H9 (cell line): ENCODE measurements around the gene INTS7. TPM values are rescaled to one million over a fixed set of nuclear protein-coding genes. Genes with fewer than 3 reads are reported as not detected.
"Not testable (repeated sequence)": the region's sequence is repeated elsewhere in the genome, so short reads cannot be mapped to it uniquely, and the experiment has no call there.

ENCODE experiments used
- DNase-seq: peaks from one replicate; pipeline ENCODE4 v3.0.0-alpha.2; 2017
- H2AFZ ChIP-seq: one replicate; pipeline ENCODE4 v1.6.1; 2013; ENCODE audit warnings: mild to moderate bottlenecking, low read length, control low read depth, moderate library complexity
- H2AK5ac ChIP-seq: 2 replicates; pipeline ENCODE4 v1.6.1; 2013; ENCODE audit warnings: low read length, control low read depth, mixed read lengths; ENCODE audit not compliant: insufficient read length
- H2BK120ac ChIP-seq: one replicate; pipeline ENCODE4 v1.6.1; 2013; ENCODE audit warnings: low read depth, mild to moderate bottlenecking, low read length, control low read depth, inconsistent platforms; ENCODE audit not compliant: poor library complexity, severe bottlenecking
- H2BK12ac ChIP-seq: 2 replicates; pipeline ENCODE4 v1.6.1; 2013; ENCODE audit warnings: low read length, control low read depth, mixed read lengths, low read depth; ENCODE audit not compliant: insufficient read length
- H2BK15ac ChIP-seq: 2 replicates; pipeline ENCODE4 v1.6.1; 2013; ENCODE audit warnings: low read depth, low read length, control low read depth
- H2BK20ac ChIP-seq: one replicate; pipeline ENCODE4 v1.6.1; 2013; ENCODE audit warnings: low read depth, mild to moderate bottlenecking, low read length, control low read depth, inconsistent platforms; ENCODE audit not compliant: poor library complexity, severe bottlenecking
- H2BK5ac ChIP-seq: 2 replicates; pipeline ENCODE4 v1.6.1; 2013; ENCODE audit warnings: low read length, control low read depth, mixed read lengths; ENCODE audit not compliant: insufficient read length
- H3K14ac ChIP-seq: 2 replicates; pipeline ENCODE4 v1.6.1; 2013; ENCODE audit warnings: low read length, control low read depth; ENCODE audit not compliant: insufficient read depth
- H3K18ac ChIP-seq: 2 replicates; pipeline ENCODE4 v1.6.1; 2013; ENCODE audit warnings: low read depth, mild to moderate bottlenecking, mixed read lengths, low read length, control low read depth; ENCODE audit not compliant: insufficient read length
- H3K23ac ChIP-seq: 2 replicates; pipeline ENCODE4 v1.6.1; 2013; ENCODE audit warnings: low read length, control low read depth, mixed read lengths, low read depth; ENCODE audit not compliant: insufficient read length
- H3K23me2 ChIP-seq: 2 replicates; pipeline ENCODE4 v1.6.1; 2013; ENCODE audit warnings: low read depth, mild to moderate bottlenecking, mixed read lengths, low read length, control low read depth; ENCODE audit not compliant: insufficient read length, poor library complexity, severe bottlenecking
- H3K27ac ChIP-seq: 2 replicates; pipeline ENCODE4 v1.5.1; 2013; ENCODE audit warnings: low read length, control low read depth, mixed read lengths, low read depth; ENCODE audit not compliant: insufficient read length
- H3K27me3 ChIP-seq: 2 replicates; pipeline ENCODE4 v1.6.1; 2013; ENCODE audit warnings: low read length, control low read depth, inconsistent platforms; ENCODE audit not compliant: insufficient read depth
- H3K4ac ChIP-seq: 2 replicates; pipeline ENCODE4 v1.6.1; 2013; ENCODE audit warnings: low read depth, mild to moderate bottlenecking, control low read depth, inconsistent platforms, low read length, moderate library complexity
- H3K4me1 ChIP-seq: 2 replicates; pipeline ENCODE4 v1.6.1; 2013; ENCODE audit warnings: low read length, control low read depth, inconsistent platforms; ENCODE audit not compliant: insufficient read depth
- H3K4me2 ChIP-seq: 2 replicates; pipeline ENCODE4 v1.6.1; 2013; ENCODE audit warnings: low read length, control low read depth, mixed read lengths; ENCODE audit not compliant: insufficient read length, insufficient read depth
- H3K56ac ChIP-seq: 2 replicates; pipeline ENCODE4 v1.6.1; 2013; ENCODE audit warnings: low read depth, mild to moderate bottlenecking, mixed read lengths, low read length, control low read depth; ENCODE audit not compliant: insufficient read length
- H3K79me1 ChIP-seq: 2 replicates; pipeline ENCODE4 v1.6.1; 2013; ENCODE audit warnings: low read depth, mild to moderate bottlenecking, moderate library complexity, low read length, control low read depth, inconsistent platforms; ENCODE audit not compliant: insufficient read depth, poor library complexity, severe bottlenecking
- H3K79me2 ChIP-seq: 2 replicates; pipeline ENCODE4 v1.6.1; 2013; ENCODE audit warnings: low read length, control low read depth, inconsistent platforms; ENCODE audit not compliant: insufficient read depth
- H3K9ac ChIP-seq: 2 replicates; pipeline ENCODE4 v1.6.1; 2013; ENCODE audit warnings: low read length, control low read depth, mixed read lengths; ENCODE audit not compliant: insufficient read length; ENCODE audit errors: extremely low read depth
- H3K9me3 ChIP-seq: one replicate; pipeline ENCODE4 v1.6.1; 2013; ENCODE audit warnings: low read depth, low read length, inconsistent platforms; ENCODE audit not compliant: control insufficient read depth
- H3T11ph ChIP-seq: one replicate; pipeline ENCODE4 v1.6.1; 2013; ENCODE audit warnings: mild to moderate bottlenecking, low read length, control low read depth, inconsistent platforms
- H4K20me1 ChIP-seq: one replicate; pipeline ENCODE4 v1.6.1; 2013; ENCODE audit not compliant: control insufficient read depth, insufficient read length, insufficient read depth
- H4K5ac ChIP-seq: 2 replicates; pipeline ENCODE4 v1.6.1; 2013; ENCODE audit warnings: low read depth, mild to moderate bottlenecking, mixed read lengths, low read length, control low read depth; ENCODE audit not compliant: insufficient read length
- H4K8ac ChIP-seq: replicated peaks from 2 replicates; pipeline ENCODE4 v1.6.1; 2013; ENCODE audit warnings: low read length, control low read depth, mixed read lengths, low read depth; ENCODE audit not compliant: insufficient read length
- H4K91ac ChIP-seq: 2 replicates; pipeline ENCODE4 v1.6.1; 2013; ENCODE audit warnings: low read depth, mild to moderate bottlenecking, moderate library complexity, mixed read lengths, low read length, control low read depth; ENCODE audit not compliant: insufficient read length
- H3K27ac Mint-ChIP-seq, 3 experiments: 2 replicates in 2 of 3; 3 replicates in 1 of 3; pipeline ENCODE4 v1.8.0; 2020 to 2021; ENCODE audit warnings: mixed read lengths in 3 of 3, mild to moderate bottlenecking in 1 of 3, moderate library complexity in 1 of 3
- H3K27me3 Mint-ChIP-seq: 2 replicates; pipeline ENCODE4 v1.8.0; 2021; ENCODE audit warnings: low read depth, mild to moderate bottlenecking, moderate library complexity, mixed read lengths
- H3K36me3 Mint-ChIP-seq, 3 experiments: 2 replicates in 2 of 3; 3 replicates in 1 of 3; pipeline ENCODE4 v1.8.0; 2020 to 2021; ENCODE audit warnings: low read depth in 3 of 3, mixed read lengths in 3 of 3; ENCODE audit not compliant: insufficient read depth in 1 of 3
- H3K4me1 Mint-ChIP-seq, 2 experiments: 2 replicates each; pipeline ENCODE4 v1.8.0; 2020; ENCODE audit warnings: mixed read lengths in 2 of 2
- H3K4me3 Mint-ChIP-seq, 2 experiments: 2 replicates in 1 of 2; 3 replicates in 1 of 2; pipeline ENCODE4 v1.8.0; 2020 to 2021; ENCODE audit warnings: mild to moderate bottlenecking in 2 of 2, mixed read lengths in 2 of 2, moderate library complexity in 1 of 2
- H3K9me3 Mint-ChIP-seq, 2 experiments: 2 replicates in 1 of 2; 3 replicates in 1 of 2; pipeline ENCODE4 v1.8.0; 2020; ENCODE audit warnings: mild to moderate bottlenecking in 2 of 2, mixed read lengths in 2 of 2, moderate library complexity in 1 of 2
- WGBS: extraction: QIAGEN DNeasy Blood & Tissue Kit; methylation state at CpG from one replicate; pipeline ENCODE4 v1.1.7; 2013; ENCODE audit warnings: missing lambda C conversion rate, low lambda C conversion rate, mixed read lengths; ENCODE audit not compliant: insufficient read length; ENCODE audit errors: extremely low coverage; 5-methylcytosine and 5-hydroxymethylcytosine counted together
- total RNA-seq: library from RNA; stranded (reverse); gene quantifications from 2 replicates; pipeline ENCODE4 v1.2.1, GENCODE V29; 2021
- TF ChIP-seq, protein P1 (sequence below): fragments of 200-600 bp; sonication (generic); conservative IDR thresholded peaks from 3 replicates; pipeline ENCODE4 v1.8.0; 2021; ENCODE audit warnings: antibody characterized with exemption, mild to moderate bottlenecking

INTS7 gene
- total RNA-seq, 1 experiment from 2014 or later: 32.3 TPM

DNA sequence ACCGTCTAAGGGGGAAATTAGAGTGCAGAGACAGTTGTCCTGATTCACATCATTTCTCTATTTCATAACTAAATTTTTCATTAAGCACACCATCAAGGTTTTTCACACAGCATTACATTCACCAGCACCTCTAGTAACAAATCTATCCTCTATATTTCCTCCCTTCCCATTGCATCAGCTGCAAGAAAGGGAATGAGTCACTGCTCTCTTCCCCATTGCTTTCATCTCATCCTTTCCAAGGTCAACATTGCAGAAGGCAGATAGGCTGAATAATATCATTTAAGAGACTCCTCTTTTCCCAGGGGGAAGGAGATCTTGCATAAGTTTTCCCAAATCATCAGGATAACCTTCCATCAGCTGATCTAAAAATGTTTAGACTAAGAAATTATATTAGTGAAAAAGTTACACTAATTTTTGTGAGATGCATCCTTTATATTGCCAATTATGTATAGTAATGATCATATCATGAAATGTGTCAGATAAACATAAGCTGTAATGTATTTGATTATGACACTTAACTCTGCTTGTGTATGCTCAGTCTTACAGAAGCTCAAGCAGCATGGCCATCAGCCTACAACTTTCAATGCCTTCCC, 4.3 kb downstream of the INTS7 start:
- H3K4me1 Mint-ChIP-seq: peaks cover 28 to 30% of the 10 kb centered on the region in 2 experiments
- Histone ChIP-seq H3K9ac (no peak overlapping the region), H3K79me1 (no peaks in the 10 kb centered on the region), H3K79me2 (peaks cover 11% of the 10 kb centered on the region), H2BK15ac (no peak overlapping the region), H3K27me3 (no peaks in the 10 kb centered on the region), H3K14ac (no peak overlapping the region), H3K4ac (no peak overlapping the region), H4K8ac (no peak overlapping the region), H3K56ac (no peak overlapping the region), H3K18ac (no peak overlapping the region), H4K5ac (no peak overlapping the region), H3K4me2 (no peak overlapping the region), H3K9me3 (no peaks in the 10 kb centered on the region), H3K23ac (no peak overlapping the region), H3K23me2 (peaks cover 5% of the 10 kb centered on the region), H3T11ph (no peak overlapping the region), H3K4me1 (peaks cover 3% of the 10 kb centered on the region; the same call in 1 of the 2 replicates), H2BK5ac (no peak overlapping the region), H4K91ac (no peak overlapping the region), H2AFZ (no peak overlapping the region), H2BK20ac (no peak overlapping the region), H3K27ac (no peak overlapping the region), H2BK12ac (no peak overlapping the region), H2BK120ac (no peak overlapping the region), H2AK5ac (no peak overlapping the region), H4K20me1 (no peaks in the 10 kb centered on the region)
- H3K9me3 Mint-ChIP-seq: peaks cover 0 to 3% of the 10 kb centered on the region in 2 experiments; a peak in 2 of 5 replicates
- TF ChIP-seq, protein P1, sequence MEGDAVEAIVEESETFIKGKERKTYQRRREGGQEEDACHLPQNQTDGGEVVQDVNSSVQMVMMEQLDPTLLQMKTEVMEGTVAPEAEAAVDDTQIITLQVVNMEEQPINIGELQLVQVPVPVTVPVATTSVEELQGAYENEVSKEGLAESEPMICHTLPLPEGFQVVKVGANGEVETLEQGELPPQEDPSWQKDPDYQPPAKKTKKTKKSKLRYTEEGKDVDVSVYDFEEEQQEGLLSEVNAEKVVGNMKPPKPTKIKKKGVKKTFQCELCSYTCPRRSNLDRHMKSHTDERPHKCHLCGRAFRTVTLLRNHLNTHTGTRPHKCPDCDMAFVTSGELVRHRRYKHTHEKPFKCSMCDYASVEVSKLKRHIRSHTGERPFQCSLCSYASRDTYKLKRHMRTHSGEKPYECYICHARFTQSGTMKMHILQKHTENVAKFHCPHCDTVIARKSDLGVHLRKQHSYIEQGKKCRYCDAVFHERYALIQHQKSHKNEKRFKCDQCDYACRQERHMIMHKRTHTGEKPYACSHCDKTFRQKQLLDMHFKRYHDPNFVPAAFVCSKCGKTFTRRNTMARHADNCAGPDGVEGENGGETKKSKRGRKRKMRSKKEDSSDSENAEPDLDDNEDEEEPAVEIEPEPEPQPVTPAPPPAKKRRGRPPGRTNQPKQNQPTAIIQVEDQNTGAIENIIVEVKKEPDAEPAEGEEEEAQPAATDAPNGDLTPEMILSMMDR: no peak
- WGBS: no CpG with 5 or more reads among the region's 1 CpG
- H3K4me3 Mint-ChIP-seq: no peak overlapping the region
- peak overlapping the region in 2 of 3 experiments; percentile 4 to 26; a peak in 4 of 7 replicates for H3K27ac Mint-ChIP-seq
- DNase-seq: no peak
- H3K27me3 Mint-ChIP-seq: no peaks in the 10 kb centered on the region
- H3K36me3 Mint-ChIP-seq: peaks cover 6 to 17% (median 12%) of the 10 kb centered on the region in 3 experiments

DNA sequence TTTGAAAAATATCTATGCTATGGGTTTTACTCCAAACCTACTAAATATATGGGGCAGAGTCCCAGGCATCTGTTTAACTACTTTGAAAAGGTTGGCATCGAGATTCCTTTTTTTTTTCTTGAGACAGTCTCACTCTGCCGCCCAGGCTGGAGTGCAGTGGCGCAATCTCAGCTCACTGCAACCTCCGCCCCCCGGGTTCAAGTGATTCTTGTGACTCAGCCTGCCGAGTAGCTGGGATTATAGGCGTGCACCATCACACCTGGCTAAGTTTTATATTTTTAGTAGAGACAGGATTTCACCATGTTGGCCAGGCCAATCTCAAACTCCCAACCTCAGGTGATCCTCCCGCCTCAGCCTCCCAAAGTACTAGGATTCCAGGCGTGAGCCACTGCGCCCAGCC, 7.6 kb downstream of the INTS7 start:
- H3K23me2 ChIP-seq, H4K8ac ChIP-seq, H3K4me2 ChIP-seq, H3K4ac ChIP-seq, H3K79me2 ChIP-seq, H2AK5ac ChIP-seq, H2BK15ac ChIP-seq, H4K20me1 ChIP-seq, H3K79me1 ChIP-seq, H3K27me3 Mint-ChIP-seq, H3K18ac ChIP-seq, H3K27me3 ChIP-seq, H3K23ac ChIP-seq, H2BK12ac ChIP-seq, H2BK5ac ChIP-seq, H3K27ac ChIP-seq, H3K4me1 ChIP-seq, H3K14ac ChIP-seq, H3K56ac ChIP-seq, H3K27ac Mint-ChIP-seq, H2BK120ac ChIP-seq, H2BK20ac ChIP-seq, DNase-seq, H3K9me3 ChIP-seq, H2AFZ ChIP-seq, H3T11ph ChIP-seq, H3K9ac ChIP-seq, H4K91ac ChIP-seq, H3K4me3 Mint-ChIP-seq, H4K5ac ChIP-seq: not testable (repeated sequence)
- WGBS: no CpG with 5 or more reads among the region's 10 CpGs
- H3K9me3 Mint-ChIP-seq: peaks cover 11 to 12% of the 10 kb centered on the region in 2 experiments
- H3K4me1 Mint-ChIP-seq: peaks cover 25% of the 10 kb centered on the region in 2 experiments
- peaks cover 21 to 26% (median 22%) of the 10 kb centered on the region in 3 experiments for H3K36me3 Mint-ChIP-seq
